Measurements from ENCODE around the gene SLU7. TPM values are rescaled to one million over a fixed set of nuclear protein-coding genes. Genes with fewer than 3 reads are reported as not detected.

SLU7 gene
- total RNA-seq, 1 experiment from 2014 or later: 33.3 TPM

- no peak overlapping the region for H2BK20ac ChIP-seq (ENCODE audit: low read depth, low read length, poor library complexity, severe bottlenecking)
- H3K14ac ChIP-seq (ENCODE audit: insufficient read depth, low read length): no peak overlapping the region
- Mint-ChIP-seq H3K27ac (no peak overlapping the region), H3K36me3 (ENCODE audit: insufficient read depth in 1 of 3, low read depth in 3 of 3) (no peaks in the 10 kb centered on the region), H3K4me3 (no peak overlapping the region), H3K9me3 (no peaks in the 10 kb centered on the region), H3K4me1 (peaks cover 11% of the 10 kb centered on the region in 2 experiments), H3K27me3 (ENCODE audit: low read depth) (peaks cover 18% of the 10 kb centered on the region)
- WGBS (ENCODE audit: extremely low coverage, insufficient read length, low lambda C conversion rate): no CpG with 5 or more reads among the region's 5 CpGs
- H2AK5ac ChIP-seq (ENCODE audit: insufficient read length, low read length): no peak overlapping the region
- no peak overlapping the region for H3K27ac ChIP-seq (ENCODE audit: insufficient read length, low read depth, low read length)
- no peaks in the 10 kb centered on the region for H4K20me1 ChIP-seq (ENCODE audit: control insufficient read depth, insufficient read depth, insufficient read length)
- H3K18ac ChIP-seq (ENCODE audit: insufficient read length, low read depth, low read length): no peak overlapping the region
- H3K23me2 ChIP-seq (ENCODE audit: insufficient read length, low read depth, low read length, poor library complexity, severe bottlenecking): no peaks in the 10 kb centered on the region
- no peaks in the 10 kb centered on the region for H3K79me1 ChIP-seq (ENCODE audit: insufficient read depth, low read depth, low read length, poor library complexity, severe bottlenecking)
- no peak overlapping the region for H2BK120ac ChIP-seq (ENCODE audit: low read depth, low read length, poor library complexity, severe bottlenecking)
- no peak overlapping the region for H4K91ac ChIP-seq (ENCODE audit: insufficient read length, low read depth, low read length)
- H3T11ph ChIP-seq (ENCODE audit: low read length): no peak overlapping the region
- no peak overlapping the region for H4K5ac ChIP-seq (ENCODE audit: insufficient read length, low read depth, low read length)
- TF ChIP-seq CTCF (conservative IDR thresholded peaks at IDR 0.05): no peak
- H3K56ac ChIP-seq (ENCODE audit: insufficient read length, low read depth, low read length): no peak overlapping the region
- H3K9ac ChIP-seq (ENCODE audit: extremely low read depth, insufficient read length, low read length): no peak overlapping the region
- no peak overlapping the region for H3K4me2 ChIP-seq (ENCODE audit: insufficient read depth, insufficient read length, low read length)
- H2BK12ac ChIP-seq (ENCODE audit: insufficient read length, low read depth, low read length): no peak overlapping the region
- H3K79me2 ChIP-seq (ENCODE audit: insufficient read depth, low read length): no peaks in the 10 kb centered on the region
- H2AFZ ChIP-seq (ENCODE audit: low read length): no peak overlapping the region
- no peaks in the 10 kb centered on the region for H3K4me1 ChIP-seq (ENCODE audit: insufficient read depth, low read length)
- DNase-seq: no peak
- H4K8ac ChIP-seq (replicated peaks; ENCODE audit: insufficient read length, low read depth, low read length): no peak overlapping the region
- no peak overlapping the region for H2BK15ac ChIP-seq (ENCODE audit: low read depth, low read length)
- no peak overlapping the region for H2BK5ac ChIP-seq (ENCODE audit: insufficient read length, low read length)
- H3K4ac ChIP-seq (ENCODE audit: low read depth, low read length): no peak overlapping the region
- H3K27me3 ChIP-seq (ENCODE audit: insufficient read depth, low read length): no peaks in the 10 kb centered on the region
- no peak overlapping the region for H3K23ac ChIP-seq (ENCODE audit: insufficient read length, low read depth, low read length)
- no peaks in the 10 kb centered on the region for H3K9me3 ChIP-seq (ENCODE audit: control insufficient read depth, low read depth, low read length)
Measured at GRCh38 chr5:160377651-160378050, 41.2 kb downstream of the SLU7 start.

Measured in H9 (cell line).